GM18951 (cell line): ENCODE data around the gene GPR157.
"Not testable (repeated sequence)": the region's sequence is repeated elsewhere in the genome, so short reads cannot be mapped to it uniquely, and the experiment has no call there.

Experiments
- POLR2A ChIP-seq: IDR thresholded peaks from 4 replicates; pipeline ENCODE4 v1.6.1; 2011; ENCODE audit warnings: mild to moderate bottlenecking; ENCODE audit not compliant: insufficient read length, insufficient read depth; ENCODE audit errors: extremely low read depth
- in situ Hi-C: fragments of 300-500 bp; cut with MboI; formaldehyde crosslinking; loops from one replicate; pipeline ENCODE4 v1.12.0; 2022; ENCODE audit warnings: low sequenced_read_pairs, mixed read lengths, inconsistent platforms; ENCODE audit not compliant: unreplicated experiment

Gene GPR157

DNA sequence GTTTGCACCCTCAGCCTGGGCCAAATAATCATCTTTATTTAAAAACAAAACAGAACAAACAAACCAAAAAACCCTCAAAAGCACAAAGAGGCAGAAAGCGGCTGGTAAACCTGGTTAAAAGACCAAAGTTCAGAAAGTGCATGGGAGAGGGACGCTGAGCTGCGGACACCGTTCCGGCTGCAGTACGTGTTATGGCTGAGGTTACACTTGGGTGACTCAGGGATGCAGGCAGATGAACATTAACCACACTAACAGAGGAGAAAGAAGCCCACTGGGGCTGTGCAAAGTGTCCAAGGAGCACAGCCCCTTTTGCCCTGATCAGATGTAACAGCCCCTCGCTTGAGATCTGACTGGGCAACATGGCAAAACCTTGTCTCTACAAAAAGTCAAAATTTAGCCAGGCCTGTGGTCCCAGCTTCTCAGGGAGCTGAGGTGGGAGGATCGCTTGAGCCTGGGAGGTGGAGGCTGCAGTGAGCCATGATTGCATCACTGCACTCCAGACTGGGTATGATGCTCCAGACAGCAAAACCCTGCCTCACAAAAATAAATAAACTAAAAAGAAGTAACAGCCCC lies 28.3 kb downstream of the GPR157 start:
- TF ChIP-seq POLR2A, result no peak
- in situ Hi-C loops, result loop anchor here (10.0 kb wide), 2 partner anchors 86 to 94 kb away; no protein-coding TSS in a partner anchor

DNA sequence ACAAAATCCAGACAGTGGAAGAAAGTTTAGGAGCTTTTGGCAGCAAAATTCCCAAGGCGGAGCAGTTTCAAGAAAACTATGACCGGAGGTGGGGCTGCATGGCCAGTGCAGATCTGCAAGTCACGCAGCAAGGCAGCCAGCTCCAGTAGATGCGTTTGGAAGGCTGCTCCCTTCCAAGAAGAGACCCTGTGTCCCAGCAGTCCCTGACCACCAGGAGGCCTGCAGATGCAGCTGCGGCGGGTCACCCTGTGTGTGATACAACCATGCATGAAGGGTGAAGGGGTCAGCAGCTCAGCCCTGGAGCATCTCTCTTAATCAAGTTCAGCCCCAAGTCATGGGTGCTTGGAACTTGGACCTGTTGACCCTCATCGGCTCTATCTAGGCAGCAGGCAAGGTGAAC lies 29.3 kb downstream of the GPR157 start:
- no peak for TF ChIP-seq POLR2A
- in situ Hi-C loops, result no loop called here

DNA sequence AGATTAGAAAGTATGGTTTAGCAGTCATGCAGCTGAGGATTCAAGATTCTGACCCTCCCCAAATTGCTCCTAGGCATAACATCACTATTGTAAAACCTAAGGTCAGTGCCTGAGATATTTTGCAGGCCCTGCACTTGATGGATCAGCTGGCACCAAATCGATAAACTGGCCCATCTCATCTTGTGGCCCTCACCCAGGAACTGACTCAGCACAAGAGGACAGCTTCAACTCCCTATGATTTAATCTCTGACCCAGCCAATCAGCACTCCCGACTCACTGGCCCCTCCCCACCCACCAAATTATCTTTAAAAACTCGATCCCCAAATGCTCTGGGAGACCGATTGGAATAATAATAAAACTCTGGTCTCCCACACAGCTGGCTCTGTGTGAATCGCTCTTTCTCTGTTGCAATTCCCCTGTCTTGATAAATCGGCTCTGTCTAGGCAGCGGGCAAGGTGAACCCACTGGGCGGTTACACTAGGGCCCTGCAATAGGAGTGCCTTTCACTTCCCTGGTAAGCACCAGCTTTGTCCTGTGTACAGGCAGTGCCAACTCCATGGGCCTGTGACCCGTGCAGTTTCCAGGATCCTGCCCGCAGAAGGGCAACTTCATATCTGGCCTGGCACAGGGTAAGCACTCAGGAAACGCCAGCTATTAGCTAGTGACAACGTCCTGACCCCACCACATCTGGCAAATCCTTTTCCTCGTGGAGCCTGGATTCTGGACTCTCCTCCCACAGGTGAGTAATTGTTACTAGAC lies 30.8 kb downstream of the GPR157 start:
- in situ Hi-C loops, result no loop called here
- no peak for TF ChIP-seq POLR2A

DNA sequence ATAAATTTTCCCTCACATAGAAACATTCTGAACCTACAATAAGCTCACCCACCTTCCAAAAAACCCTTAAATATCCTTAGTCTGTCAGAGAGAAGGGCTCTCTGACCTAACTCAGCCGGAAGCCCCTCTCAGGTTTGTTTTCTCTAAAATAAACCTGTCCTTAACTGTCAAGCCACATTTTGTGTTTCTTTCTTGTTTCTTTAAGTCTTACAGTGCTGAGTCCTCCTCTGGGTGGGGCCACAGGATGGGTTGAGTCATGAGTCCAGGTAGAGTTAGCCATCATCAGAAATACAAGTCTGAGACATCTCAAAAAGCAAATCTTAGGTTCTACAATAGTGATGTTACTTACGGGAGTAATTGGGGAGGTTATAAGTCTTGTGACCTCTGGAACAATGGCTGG lies 33.1 kb downstream of the GPR157 start:
- no peak for TF ChIP-seq POLR2A
- in situ Hi-C loops, result no loop called here

DNA sequence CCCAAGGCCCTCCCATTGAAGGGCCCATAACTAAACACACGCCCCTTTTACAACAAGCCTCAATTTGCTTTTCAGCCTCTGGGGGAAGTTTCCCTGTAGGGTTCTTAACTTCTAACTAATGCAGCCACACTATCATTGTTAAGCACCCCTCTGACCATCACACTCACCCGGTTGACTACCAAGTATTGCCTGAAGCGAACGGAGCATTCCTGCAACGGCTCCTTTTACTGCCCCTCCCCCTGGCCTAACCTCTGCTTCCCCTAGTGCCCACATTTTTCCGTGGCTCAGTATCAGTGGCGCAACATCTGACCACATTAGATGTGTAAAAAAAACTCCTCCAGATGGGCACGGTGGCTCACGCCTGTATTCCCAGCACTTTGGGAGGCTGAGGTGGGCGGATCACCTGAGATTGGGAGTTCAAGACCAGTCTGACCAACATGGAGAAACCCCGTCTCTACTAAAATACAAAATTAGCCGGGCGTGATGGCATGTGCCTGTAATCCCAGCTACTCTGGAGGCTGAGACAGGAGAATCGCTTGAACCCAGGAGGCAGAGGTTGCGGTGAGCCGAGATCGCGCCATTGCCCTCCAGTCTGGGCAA lies 34.8 kb downstream of the GPR157 start:
- in situ Hi-C loops, result not testable (repeated sequence)

DNA sequence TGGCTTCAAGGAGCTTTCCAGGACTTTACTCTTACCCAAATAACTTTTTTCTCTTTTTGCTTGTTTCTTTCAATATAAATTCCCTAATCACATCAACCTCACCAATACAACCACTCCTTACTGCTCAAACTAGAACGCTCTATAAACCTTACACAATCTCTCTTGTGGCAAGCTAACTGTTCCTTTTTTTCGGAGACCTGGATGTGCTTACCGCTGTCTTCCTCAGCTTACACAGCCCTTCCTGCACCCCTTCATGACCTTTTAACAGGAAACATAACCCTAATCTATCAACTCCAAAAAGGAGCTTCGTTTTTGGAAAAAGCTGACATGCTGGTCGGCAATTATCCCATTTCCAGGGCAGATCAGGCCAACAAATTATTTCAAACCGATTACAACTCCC lies 35.3 kb downstream of the GPR157 start:
- in situ Hi-C loops, result no loop called here
- TF ChIP-seq POLR2A, result no peak

DNA sequence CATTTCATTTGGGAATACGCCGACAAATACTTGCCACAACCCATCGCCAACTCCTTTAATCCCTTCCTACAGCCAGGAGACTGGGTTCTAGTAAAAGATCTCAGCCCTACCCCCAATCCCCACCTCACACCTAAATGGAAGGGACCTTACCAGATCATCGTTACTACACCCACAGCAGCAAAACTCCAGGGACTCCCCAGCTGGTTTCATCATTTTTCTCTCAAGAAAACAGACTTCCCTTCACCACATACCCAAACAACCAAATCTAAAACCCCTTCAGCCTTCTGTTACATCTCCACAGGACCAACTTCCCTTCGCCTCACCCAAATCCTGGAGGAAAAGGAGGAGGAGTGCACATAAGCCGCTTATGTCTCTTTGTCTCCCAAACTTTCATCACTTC lies 35.8 kb downstream of the GPR157 start:
- in situ Hi-C loops, result no loop called here
- no peak for TF ChIP-seq POLR2A

DNA sequence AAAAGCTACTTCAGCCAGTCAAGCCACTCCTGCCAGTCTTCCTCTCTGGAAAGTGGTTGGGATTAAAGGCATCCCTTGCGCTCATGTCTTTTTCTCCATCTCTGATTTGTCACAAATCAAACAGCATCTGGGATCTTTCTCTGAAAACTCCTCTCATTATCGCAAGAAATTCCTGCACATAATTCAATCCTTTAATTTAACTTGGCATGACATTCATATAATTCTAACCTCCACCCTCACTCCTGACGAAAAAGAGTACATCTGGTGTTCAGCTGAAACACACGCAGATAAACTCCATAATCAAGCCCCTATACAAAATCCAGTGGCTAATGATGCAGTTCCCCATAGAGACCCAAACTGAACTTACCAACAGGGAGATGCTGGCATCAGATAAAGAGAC lies 40.1 kb downstream of the GPR157 start:
- TF ChIP-seq POLR2A, result no peak
- in situ Hi-C loops, result no loop called here

DNA sequence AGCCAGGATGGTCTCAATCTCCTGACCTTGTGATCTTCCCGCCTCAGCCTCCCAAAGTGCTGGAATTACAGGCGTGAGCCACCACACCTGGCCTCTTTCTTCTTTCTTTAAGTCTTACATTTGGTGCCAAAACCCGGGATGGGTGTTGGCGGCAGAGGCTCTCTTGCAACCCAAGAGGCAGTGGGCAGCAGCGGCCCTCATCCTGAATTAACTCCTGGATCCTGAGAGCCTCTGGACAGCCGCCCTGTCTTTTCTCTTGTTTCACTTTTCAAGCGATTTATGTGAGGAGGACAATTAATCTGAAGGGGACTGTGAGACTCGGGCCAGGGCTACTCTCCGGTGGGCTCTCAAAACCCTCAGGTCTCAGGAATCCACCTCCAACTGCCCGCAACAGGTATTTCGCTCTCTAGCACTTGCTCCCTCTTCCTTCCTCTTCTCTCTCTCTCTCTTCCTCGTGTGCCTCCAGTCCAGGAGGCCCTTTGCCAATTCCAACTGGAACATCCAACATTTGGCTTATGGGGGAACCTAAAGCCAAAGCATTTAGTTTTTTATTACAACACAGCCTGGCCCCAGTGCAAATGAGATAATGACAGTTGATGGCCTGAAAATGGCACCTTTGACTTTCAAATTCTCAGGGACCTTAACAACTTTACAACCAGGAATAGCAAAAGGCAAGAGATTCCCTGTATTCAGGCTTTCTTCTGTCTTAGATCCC lies 41.3 kb downstream of the GPR157 start:
- no peak for TF ChIP-seq POLR2A
- in situ Hi-C loops, result no loop called here

DNA sequence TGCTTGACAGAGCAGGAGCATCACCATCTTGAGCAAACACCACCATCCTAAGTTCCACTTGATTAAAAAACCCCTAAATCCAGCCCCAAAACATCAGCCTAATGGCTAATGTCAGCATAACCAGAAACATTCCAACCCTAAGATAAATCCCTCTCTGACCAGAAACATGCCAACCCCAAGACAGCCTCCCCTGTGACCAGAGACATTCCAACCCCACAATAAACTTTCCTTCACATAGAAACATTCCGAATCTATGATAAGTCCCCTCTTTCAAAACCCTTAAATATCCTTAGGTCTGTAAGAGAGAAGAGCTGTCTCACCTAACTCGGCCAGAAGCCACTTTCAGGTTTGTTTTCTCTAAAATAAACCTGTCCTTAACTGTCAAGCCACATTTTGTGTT lies 42.1 kb downstream of the GPR157 start:
- TF ChIP-seq POLR2A, result no peak
- in situ Hi-C loops, result no loop called here

DNA sequence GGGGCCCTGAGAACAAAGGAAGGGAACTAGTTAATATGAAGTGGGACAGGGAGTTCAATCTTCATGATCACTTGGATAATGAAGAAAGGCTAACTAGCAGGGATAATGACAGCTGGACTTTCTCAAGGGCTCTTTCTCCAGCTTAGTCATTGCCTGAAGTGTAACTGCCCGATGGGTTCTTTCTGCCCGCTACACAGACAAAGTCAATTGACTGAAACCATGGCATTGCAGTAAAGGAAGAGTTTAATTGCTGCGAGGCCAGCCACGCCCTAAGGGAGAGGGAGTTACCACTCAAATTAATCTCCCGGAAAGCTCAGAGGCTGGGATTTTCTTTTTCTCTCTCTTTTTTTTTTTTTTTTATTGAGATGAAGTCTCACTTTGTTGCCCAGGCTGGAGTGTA lies 42.9 kb downstream of the GPR157 start:
- no peak for TF ChIP-seq POLR2A
- in situ Hi-C loops, result no loop called here

DNA sequence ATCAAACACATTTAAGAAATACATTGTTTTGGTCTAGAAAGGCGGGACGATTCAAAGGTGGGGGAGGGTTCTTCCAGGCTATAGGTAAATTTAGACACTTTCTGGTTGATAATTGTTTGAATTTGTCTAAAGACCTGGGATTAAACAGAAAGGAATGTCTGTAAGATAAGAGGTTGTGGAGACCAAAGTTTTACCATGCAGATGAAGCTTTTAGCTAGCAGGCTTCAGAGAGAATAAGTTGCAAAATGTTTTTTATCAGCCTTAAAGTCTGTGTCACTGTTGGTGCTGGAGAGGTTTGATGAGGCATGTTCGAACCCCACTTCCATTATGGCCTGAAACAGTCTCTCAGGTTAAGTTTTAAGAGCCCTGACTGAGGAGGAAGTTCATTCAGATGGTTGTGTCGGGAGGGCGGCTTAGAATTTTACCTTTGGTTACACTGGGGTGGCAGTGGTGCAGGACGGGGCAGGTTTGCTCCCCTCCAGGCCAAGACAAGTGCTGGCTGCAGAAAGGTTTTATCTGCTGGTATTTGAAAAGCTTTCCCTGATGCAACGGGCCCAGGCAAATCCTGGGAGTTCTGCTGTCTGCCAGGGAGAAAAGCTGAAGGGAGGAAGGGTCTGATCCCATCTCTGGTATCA lies 43.5 kb downstream of the GPR157 start:
- in situ Hi-C loops, result no loop called here
- TF ChIP-seq POLR2A, result no peak

DNA sequence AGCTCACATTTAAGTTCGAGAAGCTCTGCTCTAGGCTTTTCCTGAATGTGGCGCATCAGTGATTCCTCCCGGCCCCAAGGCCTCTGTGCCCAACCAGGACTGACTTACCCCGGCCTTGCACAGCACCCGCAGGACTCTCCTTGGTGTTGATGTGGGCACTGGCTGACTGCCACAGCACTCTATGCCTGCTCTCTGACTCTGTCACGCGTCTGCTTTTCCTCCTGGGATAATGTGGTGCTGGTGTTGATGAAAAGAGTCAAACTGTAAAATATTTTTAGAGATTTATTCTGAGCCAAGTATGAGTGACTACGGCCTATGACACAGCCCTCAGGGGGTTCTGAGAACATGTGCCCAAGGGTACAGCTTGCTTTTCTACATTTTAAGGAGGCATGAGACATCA lies 44.0 kb downstream of the GPR157 start:
- in situ Hi-C loops, result no loop called here
- TF ChIP-seq POLR2A, result no peak
